Right lobe of liver (tissue), 4 donors: ENCODE data around the gene SLCO3A1.

Experiments used
- POLR2A ChIP-seq: fragments of 450-650 bp; IDR thresholded peaks from one replicate; pipeline ENCODE4 v1.6.1; 2017; ENCODE audit warnings: antibody characterized with exemption, mild to moderate bottlenecking
- TF ChIP-seq, protein P1 (sequence below), 4 donors: fragments of 200-600 bp in 3 of 4; fragments of 450-650 bp in 1 of 4; IDR thresholded peaks; one replicate each; pipeline versions ENCODE4 v1.5.1 to v1.8.0; 2016 to 2022; ENCODE audit warnings: antibody characterized with exemption in 4 of 4, mild to moderate bottlenecking in 2 of 4
- donor health status: DM: no; HTN: no; CAD: no.
- donor health status: DM: no; HTN: no; CAD: no.
- donor health status: DM: no; HTN: yes; CAD: no.

DNA sequence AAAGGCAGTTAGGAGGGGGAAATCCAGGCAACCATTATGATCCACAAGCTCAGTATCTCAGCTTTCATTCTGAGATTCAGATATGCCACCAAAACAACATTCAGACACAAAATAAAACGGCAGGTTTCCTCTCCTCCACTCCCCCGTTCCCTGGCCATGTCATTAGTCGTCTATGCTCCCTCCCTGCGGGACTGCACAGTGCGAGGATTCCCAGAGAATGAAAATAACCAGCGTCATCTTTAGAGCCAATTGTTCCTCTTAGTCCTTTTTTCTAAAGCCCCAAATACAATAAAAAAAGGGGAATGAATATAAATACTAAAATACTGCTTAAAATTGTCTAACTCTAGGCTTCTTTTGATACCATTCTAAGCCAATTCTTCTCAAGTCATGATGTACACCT, 7.8 kb upstream of the SLCO3A1 start:
- TF ChIP-seq, protein P1, sequence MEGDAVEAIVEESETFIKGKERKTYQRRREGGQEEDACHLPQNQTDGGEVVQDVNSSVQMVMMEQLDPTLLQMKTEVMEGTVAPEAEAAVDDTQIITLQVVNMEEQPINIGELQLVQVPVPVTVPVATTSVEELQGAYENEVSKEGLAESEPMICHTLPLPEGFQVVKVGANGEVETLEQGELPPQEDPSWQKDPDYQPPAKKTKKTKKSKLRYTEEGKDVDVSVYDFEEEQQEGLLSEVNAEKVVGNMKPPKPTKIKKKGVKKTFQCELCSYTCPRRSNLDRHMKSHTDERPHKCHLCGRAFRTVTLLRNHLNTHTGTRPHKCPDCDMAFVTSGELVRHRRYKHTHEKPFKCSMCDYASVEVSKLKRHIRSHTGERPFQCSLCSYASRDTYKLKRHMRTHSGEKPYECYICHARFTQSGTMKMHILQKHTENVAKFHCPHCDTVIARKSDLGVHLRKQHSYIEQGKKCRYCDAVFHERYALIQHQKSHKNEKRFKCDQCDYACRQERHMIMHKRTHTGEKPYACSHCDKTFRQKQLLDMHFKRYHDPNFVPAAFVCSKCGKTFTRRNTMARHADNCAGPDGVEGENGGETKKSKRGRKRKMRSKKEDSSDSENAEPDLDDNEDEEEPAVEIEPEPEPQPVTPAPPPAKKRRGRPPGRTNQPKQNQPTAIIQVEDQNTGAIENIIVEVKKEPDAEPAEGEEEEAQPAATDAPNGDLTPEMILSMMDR (IDR thresholded peaks at IDR 0.05): no peak
- TF ChIP-seq POLR2A: no peak
